Measurements from ENCODE around the gene BBIP1. TPM values are rescaled to one million over a fixed set of nuclear protein-coding genes. Genes with fewer than 3 reads are reported as not detected.

The BBIP1 gene
- total RNA-seq, 1 donor from 2014 or later: 19.3 TPM

DNA sequence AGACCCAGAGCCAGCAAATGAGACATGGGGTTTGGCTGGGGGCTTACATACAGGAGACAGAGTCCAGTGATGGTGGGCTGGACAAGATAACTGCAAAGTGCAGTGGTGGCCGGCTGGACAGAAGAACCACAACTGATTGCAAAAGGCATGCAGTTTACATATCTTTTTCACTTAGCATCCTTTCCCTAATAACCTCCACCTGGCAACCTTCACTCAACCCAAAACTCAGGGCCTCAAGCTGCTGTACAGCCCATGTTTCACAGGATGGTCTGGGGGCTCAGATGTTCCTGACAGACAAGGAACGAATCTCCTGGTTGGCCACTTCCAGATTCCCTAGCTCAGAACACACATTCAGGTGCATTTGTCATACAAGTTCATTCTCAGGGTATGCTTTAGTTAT, 55.0 kb downstream of the BBIP1 start:
- DNase-seq (ENCODE audit: low read depth, low spot score): no peak

GRCh38 chr10:110863361-110863760, 55.6 kb downstream of the BBIP1 start:
- no peak for DNase-seq (ENCODE audit: low read depth, low spot score)

DNA sequence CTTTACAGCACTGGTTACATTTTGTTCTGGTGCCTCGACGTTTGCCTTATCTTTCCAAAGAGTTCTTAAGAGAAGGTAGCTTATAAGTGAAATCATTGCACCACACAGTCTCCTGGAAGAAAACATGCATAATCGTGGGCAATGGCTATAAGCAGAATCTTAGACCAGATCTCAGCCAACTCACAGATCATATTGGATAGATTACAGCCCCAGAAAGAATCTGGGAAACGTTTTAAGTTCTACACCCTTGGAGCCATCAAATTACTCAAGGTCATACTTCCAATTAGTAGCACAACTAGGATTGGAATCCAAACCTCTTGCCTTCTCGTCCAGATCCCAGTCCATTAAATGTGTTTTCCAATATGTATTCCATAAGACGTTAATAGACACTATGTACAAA, 56.0 kb downstream of the BBIP1 start:
- no peak for DNase-seq (ENCODE audit: low read depth, low spot score)

GRCh38 chr10:110861930-110862649, 56.9 kb downstream of the BBIP1 start:
- DNase-seq (ENCODE audit: low read depth, low spot score): no peak

DNA sequence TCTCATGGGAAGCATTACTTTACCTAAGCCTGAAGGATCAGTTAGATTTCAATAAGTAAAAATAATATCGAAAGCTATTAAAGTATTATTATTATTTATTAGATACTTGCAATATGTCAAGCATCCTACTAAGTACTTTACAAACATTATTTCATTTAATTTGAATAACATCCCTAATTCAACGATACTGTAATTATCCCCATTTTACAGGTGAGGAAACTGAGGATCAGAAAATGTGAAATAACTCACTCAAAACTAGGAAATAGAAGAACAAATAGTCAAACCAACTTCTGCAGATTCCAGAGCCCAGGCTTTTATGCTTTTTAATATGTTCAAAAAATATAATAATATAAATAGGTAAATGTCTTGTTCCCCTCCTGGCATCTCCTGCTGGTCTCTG, 57.5 kb downstream of the BBIP1 start:
- DNase-seq (ENCODE audit: low read depth, low spot score): no peak

GRCh38 chr10:110860576-110861241, 58.3 kb downstream of the BBIP1 start:
- no peak for DNase-seq (ENCODE audit: low read depth, low spot score)

DNA sequence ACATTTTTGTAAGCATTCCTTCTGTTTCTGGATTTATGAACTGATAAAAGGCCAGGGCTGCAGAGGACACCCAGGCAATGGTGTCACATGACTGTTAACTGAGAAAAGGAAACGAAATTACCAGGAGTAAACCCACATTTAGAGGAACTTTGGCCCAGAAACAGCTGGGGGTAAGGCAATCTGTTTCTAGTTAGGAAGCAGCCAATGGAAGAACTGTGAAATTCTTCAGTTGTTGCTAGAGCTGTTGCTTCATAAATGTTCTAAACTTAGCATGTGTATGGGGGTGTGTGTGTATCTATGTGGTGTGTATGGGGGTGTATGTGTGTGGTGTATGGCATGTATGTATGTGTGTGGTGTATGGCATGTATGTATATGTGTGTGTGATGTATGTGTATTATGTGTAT, 59.0 kb downstream of the BBIP1 start:
- DNase-seq (ENCODE audit: low read depth, low spot score): no peak

GRCh38 chr10:110859206-110859972, 59.6 kb downstream of the BBIP1 start:
- DNase-seq (ENCODE audit: low read depth, low spot score): no peak

- no peak for DNase-seq (ENCODE audit: low read depth, low spot score)
Observed at GRCh38 chr10:110858297-110858934, 60.6 kb downstream of the BBIP1 start.

GRCh38 chr10:110857265-110858171, 61.5 kb downstream of the BBIP1 start:
- no peak for DNase-seq (ENCODE audit: low read depth, low spot score)

GRCh38 chr10:110853921-110854605, 64.9 kb downstream of the BBIP1 start:
- no peak for DNase-seq (ENCODE audit: low read depth, low spot score)

GRCh38 chr10:110852947-110853346, 66.0 kb downstream of the BBIP1 start:
- no peak for DNase-seq (ENCODE audit: low read depth, low spot score)

GRCh38 chr10:110852255-110852896, 66.6 kb downstream of the BBIP1 start:
- DNase-seq (ENCODE audit: low read depth, low spot score): no peak

GRCh38 chr10:110851020-110851612, 67.9 kb downstream of the BBIP1 start:
- no peak for DNase-seq (ENCODE audit: low read depth, low spot score)

DNA sequence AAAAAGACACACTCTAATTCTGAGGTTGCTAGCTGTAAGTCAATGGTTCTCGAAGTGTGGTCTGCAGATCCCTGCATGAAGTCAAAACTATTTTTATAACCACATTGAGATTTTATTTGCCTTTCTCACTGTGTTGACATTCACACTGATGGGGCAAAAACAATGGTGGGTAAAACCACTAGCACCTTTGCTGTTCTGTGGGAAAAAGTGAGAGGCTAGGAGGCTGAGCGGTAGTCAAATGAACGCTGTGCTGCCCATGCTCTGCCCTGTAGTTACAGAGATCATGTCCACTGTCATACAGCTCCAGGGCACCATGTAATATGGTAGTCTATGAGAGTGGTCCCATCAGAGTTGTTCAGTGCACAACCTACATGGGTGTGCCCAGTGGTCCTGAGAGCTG, 68.9 kb downstream of the BBIP1 start:
- DNase-seq (ENCODE audit: low read depth, low spot score): no peak
